GM11168 (cell line): ENCODE results near the gene TLE1.
"Not testable (repeated sequence)": the region's sequence is repeated elsewhere in the genome, so short reads cannot be mapped to it uniquely, and the experiment has no call there.

ENCODE experiments used
- in situ Hi-C: fragments of 300-500 bp; cut with MboI; formaldehyde crosslinking; loops from one replicate; pipeline ENCODE4 v1.12.0; 2022; ENCODE audit warnings: low sequenced_read_pairs; ENCODE audit not compliant: unreplicated experiment

The TLE1 gene

DNA sequence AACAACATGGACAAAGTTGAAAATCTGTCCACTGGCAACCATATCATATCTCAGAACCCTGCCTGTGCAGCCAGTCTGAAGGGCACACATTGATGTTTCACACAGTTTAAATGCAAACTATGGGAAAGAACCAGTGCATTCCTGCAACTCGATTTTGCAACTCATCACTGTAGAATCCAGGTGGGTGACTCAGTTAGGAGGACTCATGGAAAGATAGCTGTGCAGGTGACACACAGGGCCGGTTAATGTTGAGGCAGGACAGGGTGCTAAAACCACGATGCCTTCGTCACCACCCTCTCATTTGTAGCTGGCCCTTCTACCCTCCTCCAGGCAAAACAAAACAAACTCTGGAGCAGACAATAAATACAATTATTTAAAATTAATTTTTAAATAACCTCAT lies 62.8 kb downstream of the TLE1 start:
- in situ Hi-C loops: no loop called here

DNA sequence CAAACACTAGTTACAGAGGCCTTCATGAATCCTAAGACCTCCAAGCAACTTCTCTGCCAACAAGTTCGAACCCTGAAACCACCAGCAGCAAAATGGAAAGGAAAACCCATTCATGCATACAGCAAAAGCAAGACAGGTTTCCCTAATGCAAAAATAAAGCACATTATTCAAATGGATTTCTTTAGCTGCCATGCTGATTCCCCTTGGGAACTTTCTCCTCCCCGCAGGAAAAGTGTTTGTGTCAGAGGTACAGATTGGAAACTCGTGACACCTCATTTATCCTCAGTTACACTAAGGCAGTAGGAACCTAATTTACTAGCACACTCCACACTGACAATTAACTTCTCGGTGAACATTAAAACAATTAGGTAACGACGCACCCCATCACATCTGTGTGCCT lies 63.4 kb downstream of the TLE1 start:
- in situ Hi-C loops: no loop called here

DNA sequence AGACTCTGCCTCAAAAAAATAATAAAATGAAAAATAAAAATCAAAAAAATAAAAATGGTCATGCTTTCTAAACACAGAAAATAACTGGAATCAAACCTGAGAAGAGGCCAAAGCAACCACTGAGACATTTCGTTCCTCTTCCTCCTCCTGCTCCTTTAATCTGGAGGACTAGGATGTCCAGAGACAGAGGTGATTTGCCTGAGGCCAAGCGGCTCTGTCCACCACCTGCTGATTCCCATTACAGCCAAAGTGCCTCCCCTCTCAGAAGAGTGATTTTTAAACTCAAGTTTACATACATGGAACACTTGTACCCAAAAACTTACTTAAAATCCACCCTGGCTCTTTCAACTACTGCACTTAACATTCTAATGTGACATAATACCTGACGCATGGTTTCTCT lies 65.6 kb downstream of the TLE1 start:
- in situ Hi-C loops: no loop called here

DNA sequence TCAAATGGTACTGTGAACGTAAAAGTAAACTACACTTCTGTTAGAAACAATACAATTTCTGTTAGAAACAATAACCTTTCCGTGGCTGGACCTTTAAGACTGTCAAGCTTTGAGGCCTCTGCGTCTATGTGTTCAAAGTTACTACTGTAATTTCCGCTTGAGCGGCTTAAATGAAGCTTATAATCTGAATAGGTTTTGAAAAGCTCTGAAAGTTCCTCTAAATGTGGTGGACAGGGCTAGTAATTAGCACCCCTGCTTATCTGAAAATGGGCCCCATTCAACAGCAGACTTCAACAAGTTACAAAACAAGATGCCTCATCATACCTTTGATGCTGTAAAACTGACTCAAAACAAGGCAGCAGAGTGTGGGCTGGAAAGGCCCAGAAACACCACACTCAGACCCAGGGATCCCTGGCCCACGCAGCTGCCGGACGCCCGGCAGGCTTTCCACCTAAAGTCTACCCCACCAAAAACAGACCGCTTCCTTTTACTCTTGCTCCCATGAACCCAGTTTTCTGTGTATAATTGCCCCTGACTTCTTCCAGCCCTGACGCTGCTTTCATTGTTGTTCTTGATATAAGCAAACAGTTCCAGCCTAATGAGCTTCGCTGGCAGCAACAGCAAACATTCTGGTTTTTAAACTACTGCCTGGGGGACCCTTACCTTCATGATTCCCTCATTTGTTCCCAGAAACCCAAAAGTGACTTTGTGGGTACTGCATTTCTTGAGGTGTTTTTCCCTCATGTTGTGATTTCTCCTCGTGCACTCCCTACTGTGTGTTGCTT lies 66.7 kb downstream of the TLE1 start:
- in situ Hi-C loops: no loop called here

DNA sequence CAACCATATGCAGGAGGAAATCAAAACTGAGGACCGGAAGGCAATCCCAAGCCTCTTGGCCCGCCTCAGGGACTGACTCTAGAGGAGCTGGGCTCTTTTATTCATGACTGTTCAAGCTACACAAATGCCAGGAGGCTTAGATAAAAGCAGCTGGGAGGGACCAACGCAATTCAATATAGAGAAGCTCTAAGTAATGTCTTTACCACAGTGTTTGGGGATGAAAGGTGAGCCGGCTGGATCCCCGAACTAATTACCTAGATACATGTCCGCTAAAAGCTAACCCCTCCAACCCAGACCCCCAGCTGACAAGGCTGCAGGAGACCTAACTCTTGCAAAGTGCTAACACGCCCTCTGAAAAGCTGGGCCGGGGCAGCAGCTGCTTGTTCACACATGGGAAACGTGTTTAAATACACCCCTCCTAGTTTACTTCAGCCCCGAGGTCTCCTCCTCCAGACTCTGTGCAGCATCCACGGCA lies 67.5 kb downstream of the TLE1 start:
- in situ Hi-C loops: no loop called here

DNA sequence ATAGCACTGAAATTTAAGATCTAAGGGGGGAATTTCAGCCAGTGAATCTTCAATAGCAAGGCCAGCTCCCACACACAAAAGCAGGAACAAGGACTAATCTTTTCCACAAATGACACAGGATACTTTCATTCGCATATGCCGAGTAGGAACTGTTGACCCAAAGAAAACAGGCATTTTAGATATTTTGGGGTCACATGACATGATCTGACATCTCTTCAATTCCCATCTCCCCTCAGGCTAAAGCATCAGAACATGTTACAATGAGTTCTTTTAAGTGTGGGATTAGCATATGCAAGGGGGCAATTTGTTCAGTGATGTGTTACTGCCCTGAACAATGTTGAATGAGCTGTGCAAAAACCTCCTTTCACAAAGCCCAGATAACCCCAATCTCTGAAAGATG lies 68.2 kb downstream of the TLE1 start:
- in situ Hi-C loops: no loop called here

DNA sequence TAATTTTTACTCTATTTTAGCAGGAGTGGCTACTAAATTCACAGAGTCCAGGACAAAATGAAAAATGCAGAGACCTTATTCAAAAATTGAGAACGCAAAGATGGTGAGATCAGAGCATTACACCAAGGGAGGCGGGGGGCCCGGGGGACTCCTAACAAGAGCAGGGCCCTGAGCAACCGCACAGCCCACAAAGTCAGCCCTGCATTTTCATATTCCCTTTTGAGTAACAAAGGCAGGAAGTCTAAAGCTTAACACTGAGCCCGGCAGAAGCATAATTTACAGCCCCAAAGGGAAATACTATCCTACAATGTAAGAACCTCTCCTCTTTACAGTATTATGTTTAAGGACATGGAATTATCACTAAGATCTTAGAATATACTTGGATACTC lies 69.4 kb downstream of the TLE1 start:
- in situ Hi-C loops: no loop called here

DNA sequence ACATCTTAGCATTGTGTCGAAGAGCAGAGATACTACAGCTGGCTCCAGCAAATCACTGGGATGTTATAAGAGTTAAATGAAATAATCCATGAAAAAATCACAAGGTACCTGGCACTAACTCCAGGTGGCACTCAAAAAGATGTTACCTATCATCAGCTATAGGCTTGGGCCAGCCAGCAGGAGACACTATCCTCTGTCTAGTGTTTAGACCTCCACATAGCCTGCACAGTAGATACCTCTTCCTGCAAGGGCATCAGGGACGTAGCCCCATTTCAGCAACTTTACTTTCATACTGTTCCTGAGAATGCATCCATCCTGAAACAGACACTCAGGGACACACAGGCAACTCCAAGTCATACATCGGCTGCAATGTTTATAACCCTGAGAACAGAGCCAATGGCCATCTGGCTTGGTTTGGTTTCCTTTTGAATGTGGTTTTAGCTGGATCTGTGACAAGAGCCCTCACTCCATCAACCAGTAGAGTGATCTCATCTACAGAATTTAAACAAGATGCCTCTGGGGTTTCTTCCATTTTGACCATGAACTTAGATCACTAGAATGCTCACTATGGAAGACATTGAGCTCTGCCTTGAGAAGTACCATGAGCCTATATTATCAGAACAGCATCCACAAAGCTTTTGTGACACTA lies 69.9 kb downstream of the TLE1 start:
- in situ Hi-C loops: no loop called here

GRCh38 chr9:81618923-81619322 lies 70.4 kb downstream of the TLE1 start:
- in situ Hi-C loops: no loop called here

GRCh38 chr9:81616141-81616540 lies 73.2 kb downstream of the TLE1 start:
- in situ Hi-C loops: no loop called here

DNA sequence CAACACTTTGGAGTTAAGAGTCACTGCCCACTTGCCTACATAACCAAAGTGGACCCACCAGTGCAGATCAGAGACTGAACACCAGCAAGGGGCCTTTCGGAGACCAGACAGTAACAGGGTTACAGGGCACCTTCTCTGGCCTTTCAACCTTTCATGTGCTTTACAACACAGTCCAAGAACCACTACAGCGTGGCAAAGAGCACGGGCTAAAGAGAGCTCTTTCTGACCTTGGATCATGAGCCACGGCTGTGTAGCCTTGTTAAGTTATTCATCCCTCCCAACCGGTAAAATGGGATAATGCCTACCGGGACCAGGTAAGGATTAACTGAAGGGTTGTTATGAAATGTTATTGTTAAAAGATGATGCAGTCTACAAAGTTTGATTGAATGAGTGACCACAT lies 75.0 kb downstream of the TLE1 start:
- in situ Hi-C loops: no loop called here

GRCh38 chr9:81613002-81613812 lies 76.1 kb downstream of the TLE1 start:
- in situ Hi-C loops: no loop called here

GRCh38 chr9:81611664-81612063 lies 77.7 kb downstream of the TLE1 start:
- in situ Hi-C loops: no loop called here

DNA sequence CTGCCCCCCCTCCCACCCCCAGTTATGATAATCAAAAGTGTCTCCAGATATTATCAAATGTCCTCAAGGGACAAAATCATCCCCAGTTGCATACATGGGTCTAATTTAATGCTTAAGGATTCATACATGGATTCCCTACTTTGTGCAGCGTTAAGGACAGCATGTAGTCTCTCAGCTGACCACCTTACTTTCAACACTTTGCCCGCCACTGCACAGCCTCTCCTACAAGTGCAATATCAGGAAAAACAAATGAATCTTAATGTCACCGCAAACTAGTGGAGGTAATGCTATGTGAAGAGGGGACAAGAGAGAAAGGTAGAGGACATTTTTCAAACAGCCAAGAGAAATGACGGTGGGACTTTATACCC lies 78.6 kb downstream of the TLE1 start:
- in situ Hi-C loops: no loop called here

DNA sequence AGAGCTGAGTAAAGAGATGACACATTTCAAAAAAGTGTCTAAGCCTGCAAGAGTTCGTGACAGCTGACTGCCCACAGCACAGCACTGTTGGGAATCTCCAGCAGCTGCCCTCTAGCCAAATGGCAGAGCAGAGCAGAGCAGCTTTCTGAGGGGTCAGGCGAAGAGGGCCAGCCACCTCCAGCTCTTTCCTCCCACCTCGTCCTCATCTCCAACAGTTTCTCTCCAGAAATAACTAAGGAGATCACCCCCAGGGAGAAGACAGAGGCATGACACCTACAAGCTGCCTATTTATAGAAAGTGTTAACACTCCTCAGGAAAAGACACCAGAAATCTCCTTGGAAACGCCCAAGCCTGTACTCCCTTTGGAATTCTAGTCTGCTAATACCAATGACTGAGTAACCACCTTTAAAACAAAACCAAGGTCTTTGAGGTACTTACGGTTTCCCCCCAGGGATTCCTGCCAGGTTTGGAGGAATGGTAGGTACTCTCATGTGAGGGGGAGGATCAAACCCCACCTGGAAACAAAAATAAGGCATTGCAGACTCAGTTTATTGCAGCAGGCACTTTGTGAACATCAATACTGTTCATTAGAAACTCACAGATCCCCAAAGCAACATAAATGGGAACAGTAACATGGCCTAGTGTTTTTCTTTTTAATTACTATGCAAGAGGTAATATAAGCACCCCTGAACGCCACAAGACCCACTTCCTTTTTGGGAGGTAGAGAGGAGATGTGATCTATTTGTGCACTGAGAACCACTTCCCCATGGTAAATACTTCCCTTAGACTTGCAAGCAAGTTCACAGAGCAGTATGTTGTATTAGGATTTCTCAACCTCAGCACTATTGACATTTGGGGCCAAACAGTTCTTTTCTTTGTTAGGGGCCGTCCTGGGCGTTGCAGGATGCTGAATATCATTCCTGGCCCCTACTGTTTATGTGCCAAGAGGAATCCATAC lies 79.3 kb downstream of the TLE1 start:
- in situ Hi-C loops: no loop called here

DNA sequence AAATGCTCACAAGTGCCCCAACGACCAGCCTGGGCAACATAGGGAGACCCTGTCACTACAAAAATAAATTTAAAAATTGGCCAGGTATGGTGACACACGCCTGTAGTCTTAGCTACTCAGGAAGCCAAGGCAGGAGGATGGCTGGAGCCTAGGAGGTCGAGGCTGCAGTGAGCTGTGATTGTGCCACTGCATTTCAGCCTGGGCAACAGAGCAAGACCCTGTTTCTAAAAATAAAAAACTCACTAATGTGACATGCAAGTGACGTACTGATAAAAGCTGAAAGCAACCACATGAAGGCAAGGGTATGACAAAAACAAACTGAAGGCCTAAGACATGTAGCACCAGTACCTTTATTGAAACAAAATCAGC lies 81.1 kb downstream of the TLE1 start:
- in situ Hi-C loops: no loop called here

- in situ Hi-C loops: no loop called here
These were observed 81.6 kb downstream of the TLE1 start for GRCh38 chr9:81607593-81608288.

- in situ Hi-C loops: not testable (repeated sequence)
These were observed 83.1 kb downstream of the TLE1 start for GRCh38 chr9:81606261-81606660.

DNA sequence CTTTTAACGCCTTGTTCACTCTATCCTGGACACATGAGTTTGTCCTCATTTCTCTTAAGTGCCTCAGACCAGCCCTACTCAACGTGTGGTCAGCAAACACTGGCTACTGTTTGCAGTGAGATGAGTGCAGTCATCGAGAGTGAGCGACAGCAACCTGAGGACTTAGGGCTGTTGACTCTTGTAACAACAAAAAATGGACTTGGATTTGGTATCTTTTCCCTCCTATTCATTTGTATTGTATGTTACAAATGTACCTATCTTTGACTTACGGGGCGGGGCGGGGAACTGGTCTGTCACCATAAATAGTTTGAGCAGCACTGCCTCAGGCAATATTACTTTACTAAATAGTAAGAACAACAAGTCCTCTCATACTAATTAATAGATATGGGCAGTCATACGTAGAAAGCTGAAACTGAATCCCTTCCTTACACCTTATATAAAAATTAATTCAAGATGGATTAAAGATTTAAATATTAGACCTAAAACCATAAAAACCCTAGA lies 84.1 kb downstream of the TLE1 start:
- in situ Hi-C loops: no loop called here
